Ureter (tissue), 1 donor: Measurements from ENCODE around the gene VDR. TPM values are rescaled to one million over a fixed set of nuclear protein-coding genes. Genes with fewer than 3 reads are reported as not detected.
"Not testable (repeated sequence)": the region's sequence is repeated elsewhere in the genome, so short reads cannot be mapped to it uniquely, and the experiment has no call there.

ENCODE experiments used
- DNase-seq: peaks from one replicate; pipeline ENCODE4 v3.0.0-alpha.2; 2020; ENCODE audit warnings: low spot score
- total RNA-seq: library from RNA; stranded (reverse); gene quantifications from one replicate; pipeline ENCODE4 v1.2.4, GENCODE V29; 2023
- donor health status: DM: yes; HTN: yes; CAD: no.

Gene VDR
- total RNA-seq, 1 donor from 2014 or later: 12.6 TPM

- DNase-seq: no peak
These were observed 58.3 kb downstream of the VDR start for GRCh38 chr12:47846294-47846996.

DNA sequence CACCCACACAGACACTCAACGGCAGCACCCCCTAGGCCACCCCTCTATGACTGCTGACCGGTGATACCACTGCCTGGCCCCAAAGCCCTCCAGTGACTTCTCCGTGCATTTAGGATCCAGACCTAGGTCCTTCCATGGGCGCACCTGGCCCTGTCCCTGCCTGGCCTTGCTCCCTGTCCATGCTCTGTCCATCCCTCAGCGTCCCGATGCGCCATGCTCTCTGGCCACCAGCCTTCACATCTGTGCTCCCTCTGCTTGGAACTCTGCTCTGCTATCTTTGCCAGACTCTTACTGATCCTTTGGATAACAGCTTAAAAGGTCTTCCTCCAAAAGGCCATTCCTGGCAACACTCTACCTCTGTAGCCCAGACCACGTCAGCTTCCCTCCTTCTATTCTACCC, 59.7 kb downstream of the VDR start:
- DNase-seq: no peak

- no peak for DNase-seq
These were observed 60.4 kb downstream of the VDR start for GRCh38 chr12:47844264-47845019.

DNA sequence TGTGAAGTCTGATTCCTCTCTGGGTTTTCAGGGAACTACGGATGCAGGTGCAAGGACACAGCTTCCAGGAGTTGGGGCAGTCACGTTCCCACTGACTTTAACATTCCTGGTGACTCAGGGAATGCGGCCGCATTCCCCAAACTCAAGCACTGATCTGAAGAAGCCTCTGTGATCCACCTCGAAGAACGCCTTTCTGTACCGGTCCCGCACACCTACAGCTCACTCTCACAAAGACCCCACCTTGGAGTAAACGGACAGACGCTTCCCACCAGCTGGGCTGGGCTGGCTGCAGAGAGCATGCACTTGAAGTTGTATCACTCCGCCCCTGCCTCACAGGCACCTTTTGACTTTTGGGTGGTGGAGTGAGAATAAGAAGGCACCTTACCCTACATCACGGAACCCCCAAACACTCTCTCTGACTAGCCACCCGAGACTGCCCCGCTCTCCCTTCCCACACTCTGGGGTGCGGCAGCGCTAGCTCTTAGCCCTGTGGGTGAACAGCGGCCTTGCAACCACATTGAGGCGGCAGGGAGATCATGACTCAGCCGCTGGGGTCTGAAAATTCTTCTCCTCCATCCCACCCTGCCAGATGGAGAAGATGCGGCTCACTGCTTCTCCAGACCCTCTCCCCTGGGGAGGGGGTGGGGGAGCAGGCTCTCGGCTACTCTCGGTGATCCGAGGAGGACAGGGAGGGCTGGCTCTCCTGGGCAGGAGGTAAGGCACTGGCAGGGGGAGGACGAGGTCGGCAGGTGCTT, 61.4 kb downstream of the VDR start:
- DNase-seq: no peak

- not testable (repeated sequence) for DNase-seq
These were observed 62.3 kb downstream of the VDR start for GRCh38 chr12:47842543-47842942.

DNA sequence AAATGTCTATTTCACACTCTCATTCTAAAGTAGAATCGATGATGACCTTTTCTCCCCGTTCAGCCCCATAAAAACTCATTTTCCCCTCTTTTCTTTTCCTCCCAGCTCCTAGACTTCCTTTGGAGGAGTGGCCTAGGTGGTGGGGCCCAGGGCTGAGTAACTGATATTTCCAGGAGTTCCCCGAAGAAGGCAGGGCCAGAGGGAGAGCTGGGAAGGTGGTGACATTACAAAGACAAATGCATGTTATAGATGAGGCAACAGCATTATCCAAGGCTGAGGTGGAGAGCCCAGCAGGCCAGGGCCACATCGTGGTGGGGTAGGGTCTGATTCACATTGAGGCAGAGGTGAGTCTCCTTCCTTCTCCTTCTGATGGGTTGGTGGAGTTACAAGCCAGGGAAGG, 62.9 kb downstream of the VDR start:
- DNase-seq: no peak

DNA sequence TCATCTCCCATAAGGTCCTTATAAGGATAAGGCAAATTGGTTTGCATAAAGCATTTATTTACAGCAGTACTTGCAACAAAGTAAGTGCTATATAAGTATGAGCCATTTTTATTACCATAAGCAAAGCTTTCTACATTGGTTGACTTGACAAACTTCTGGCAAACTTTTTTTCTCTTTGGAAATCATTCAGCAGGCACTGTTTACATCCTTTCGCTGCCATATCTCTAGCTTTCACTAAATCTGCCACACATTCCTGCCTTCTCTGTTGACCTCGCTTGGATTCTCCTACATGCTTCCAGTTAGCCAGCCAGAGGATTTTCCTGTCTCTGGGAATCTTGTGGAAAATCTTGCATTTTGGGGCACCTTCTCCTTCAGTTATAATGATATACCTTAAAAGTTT, 63.3 kb downstream of the VDR start:
- no peak for DNase-seq

DNA sequence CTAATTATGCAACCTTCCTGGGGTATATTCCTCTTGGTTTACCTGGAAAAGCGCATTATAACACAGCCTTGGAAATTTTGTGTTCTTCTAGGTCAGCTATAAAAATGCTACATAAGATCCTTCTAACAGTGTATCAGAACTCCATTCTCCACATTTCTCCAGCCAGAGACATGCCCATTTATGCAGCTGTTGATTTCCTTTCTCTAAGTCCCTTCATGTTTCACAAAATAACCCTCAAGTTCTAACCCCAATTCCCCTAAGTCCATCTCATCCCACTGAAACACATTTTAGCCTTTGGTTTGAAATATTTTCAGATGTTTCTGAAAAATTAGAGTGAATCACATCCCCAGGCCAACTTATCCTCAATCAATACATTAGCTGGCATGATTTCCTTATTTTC, 64.2 kb downstream of the VDR start:
- DNase-seq: no peak

DNA sequence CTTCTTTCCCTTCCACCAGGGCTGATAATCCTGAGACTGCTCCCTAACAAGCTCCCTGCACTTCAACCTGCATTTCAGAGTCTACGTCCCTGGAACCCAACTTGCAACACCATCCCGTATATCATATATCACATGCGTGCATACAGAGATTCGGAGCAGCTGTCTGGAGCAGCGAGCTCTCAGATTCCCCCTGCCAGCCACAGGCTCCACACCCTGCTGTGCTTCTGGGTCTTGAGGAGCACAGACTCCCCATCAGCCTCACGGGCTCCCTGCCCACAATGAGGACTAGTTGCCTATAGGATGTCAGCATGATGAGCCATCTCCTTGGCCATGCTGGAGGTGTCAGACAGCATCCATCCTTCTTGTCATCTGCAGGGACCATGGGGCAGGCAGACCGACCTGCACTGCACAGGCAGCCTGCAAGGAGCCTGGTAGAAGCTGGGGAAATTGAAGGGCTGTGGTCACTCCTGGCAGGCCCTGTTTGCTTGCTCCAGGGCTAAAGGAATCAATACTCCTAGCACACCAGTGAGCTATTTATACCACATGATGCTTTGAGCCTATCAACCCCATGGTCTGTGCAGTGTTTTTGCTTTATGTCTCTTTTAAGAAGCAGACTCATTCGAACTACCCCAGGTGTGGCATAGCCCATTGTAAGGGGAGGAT, 65.4 kb downstream of the VDR start:
- no peak for DNase-seq

DNA sequence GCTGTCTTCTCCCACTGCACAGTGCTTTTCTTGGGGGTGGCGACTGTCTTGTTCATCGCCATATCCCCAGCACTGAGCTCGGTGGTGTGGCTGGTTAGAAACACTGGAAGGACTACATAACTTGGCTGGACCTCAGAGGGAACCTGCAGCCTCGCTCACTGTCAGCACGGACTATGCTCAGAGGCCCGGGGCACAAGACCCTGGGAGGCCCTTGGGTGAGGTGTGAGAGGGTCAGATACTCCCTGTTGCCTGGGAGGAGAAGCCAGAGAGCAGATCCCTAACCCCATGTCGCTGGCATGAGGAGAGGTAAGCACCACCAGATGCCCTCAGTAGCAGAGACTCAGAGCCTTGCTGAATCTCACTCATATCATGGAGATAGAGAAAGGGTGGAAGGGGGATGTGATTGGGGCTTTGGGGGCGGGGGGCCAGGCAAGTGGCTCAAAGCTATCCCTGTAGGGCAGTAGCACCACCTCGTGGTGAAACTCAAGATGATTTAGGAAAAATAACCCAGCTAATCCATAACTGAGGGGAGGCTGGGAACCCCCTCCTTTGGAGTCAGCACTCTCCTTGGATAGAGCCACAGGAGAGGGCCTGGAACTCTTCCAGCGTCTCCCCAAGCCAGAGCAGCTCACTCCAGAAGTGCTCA, 66.4 kb downstream of the VDR start:
- no peak for DNase-seq

GRCh38 chr12:47837190-47838171, 67.3 kb downstream of the VDR start:
- peak; percentile 71 for DNase-seq

DNA sequence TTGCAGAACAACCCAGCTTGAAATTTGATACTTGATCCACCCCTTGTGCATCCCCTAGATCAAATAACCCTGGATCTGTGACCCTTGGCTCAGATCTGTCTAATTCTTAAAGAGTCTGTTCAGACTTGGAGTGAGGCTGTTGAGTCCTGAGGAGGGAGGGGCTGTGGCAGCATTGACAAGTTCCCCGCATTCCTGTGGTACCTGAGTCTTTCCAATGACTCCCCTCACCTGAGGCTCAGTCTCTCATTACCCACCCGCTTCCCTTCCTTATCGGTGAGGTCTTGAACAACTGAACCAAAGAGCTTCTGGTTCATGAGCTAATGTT, 69.0 kb downstream of the VDR start:
- no peak for DNase-seq

- no peak for DNase-seq
These were observed 69.6 kb downstream of the VDR start for GRCh38 chr12:47835006-47835830.

DNA sequence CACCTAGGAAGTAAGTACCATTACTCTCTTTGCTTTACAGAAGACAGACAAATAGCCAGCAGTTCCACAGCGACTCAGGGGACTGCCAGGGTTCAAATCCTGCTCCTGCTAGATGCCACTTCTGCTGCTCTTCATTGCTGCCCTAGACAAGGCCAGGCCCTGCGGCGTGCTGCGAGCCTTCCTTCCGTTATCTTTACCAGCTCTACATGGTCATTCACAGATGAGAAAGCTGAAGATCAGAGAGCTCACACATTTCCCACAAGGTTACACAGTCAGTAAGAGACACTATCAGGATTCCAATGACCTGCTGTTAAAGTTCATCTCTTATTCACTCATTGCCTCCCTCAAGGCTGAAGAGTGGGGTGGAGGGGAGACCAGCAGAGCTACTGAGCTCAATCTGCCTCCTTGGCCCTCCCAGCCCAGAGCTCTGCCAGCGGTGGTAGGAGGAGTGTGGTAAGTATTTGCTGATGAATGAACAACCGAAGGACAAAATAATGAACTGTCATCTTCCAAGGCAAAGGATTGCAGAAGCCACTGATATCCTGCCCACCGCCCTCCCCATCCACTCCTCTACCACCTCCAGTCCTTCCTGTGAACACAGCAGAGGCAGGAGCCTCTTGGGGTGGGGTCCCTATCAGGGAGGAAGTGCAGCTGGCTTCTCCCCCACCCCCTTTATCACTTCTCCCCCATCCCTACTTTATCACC, 70.4 kb downstream of the VDR start:
- no peak for DNase-seq

GRCh38 chr12:47833591-47834012, 71.2 kb downstream of the VDR start:
- no peak for DNase-seq

GRCh38 chr12:47832263-47832933, 72.4 kb downstream of the VDR start:
- no peak for DNase-seq

DNA sequence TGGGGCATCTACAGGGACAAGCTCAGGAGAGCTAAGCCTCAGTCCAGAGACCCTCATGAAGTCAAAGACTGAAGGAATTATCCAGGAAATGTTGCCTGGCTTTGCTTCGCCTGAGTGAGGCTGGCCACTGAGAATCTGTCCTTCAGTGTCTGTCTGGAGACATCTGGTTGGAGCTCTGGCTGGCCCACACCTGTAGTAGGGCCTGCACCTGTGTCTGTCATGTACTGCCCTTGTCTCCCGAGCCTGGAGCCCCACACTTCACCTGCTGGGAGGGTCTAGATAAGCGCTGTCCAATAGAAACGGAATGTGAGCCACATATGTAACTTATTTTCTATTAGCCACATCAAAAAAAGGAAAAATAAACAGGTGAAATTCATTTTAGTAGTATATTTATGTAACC, 75.2 kb downstream of the VDR start:
- DNase-seq: no peak

DNA sequence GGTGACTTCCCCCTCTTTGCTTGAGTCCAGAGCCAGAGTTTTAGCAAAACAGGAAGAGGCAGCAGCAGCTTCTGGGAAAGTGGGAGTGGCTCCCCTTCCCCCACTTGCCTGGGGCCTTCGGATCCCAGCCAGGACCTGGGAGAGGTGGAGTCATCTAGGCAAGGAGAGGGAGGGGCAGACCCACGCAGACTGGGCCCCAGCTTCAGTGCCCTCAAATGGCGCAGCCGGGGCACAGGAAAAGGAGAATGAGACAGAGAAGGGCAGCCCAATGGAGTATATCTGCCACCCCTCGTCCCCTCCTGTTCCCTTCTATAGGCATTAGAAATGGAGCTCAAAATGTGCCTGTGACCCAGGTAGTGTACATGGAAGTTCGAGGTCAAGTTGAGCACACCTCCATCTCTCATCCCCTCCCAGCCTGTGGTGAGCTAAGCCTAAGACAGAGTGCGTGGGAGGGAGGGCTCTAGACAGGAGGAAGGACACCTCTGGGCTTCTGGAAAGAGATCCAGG, 75.8 kb downstream of the VDR start:
- peak; percentile 91 for DNase-seq
